PC-9 (cell line): ENCODE measurements around the gene GABRG3.

ENCODE experiments used
- EZH2 ChIP-seq: fragments of 200-600 bp; sonication (generic); IDR thresholded peaks from 2 replicates; pipeline ENCODE4 v1.8.0; 2017; ENCODE audit warnings: antibody characterized with exemption, low read depth
- TF ChIP-seq, protein P1 (sequence below): fragments of 200-600 bp; sonication (generic); conservative IDR thresholded peaks from 2 replicates; pipeline ENCODE4 v1.6.1; 2017; ENCODE audit warnings: mixed run types, antibody characterized with exemption, mild to moderate bottlenecking, moderate library complexity

DNA sequence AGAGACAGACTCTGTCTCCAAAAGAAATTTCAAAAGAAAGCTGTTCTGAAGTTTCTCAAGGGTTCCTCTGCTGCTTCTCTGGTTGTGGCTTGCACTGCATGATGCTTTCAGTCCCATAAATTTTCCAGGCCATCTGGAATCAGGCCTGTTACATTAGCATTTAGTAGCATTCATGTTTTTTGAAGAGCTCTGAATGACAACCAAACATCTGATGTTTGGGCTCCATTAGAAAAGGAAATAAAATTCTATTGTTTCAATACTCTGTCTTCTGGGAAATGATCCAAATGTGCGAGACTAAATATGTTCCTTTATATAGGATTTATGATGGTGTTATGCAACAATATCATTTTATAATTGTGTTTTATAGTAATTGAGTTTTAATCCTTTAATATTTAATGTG, 455.8 kb downstream of the GABRG3 start:
- TF ChIP-seq, protein P1, sequence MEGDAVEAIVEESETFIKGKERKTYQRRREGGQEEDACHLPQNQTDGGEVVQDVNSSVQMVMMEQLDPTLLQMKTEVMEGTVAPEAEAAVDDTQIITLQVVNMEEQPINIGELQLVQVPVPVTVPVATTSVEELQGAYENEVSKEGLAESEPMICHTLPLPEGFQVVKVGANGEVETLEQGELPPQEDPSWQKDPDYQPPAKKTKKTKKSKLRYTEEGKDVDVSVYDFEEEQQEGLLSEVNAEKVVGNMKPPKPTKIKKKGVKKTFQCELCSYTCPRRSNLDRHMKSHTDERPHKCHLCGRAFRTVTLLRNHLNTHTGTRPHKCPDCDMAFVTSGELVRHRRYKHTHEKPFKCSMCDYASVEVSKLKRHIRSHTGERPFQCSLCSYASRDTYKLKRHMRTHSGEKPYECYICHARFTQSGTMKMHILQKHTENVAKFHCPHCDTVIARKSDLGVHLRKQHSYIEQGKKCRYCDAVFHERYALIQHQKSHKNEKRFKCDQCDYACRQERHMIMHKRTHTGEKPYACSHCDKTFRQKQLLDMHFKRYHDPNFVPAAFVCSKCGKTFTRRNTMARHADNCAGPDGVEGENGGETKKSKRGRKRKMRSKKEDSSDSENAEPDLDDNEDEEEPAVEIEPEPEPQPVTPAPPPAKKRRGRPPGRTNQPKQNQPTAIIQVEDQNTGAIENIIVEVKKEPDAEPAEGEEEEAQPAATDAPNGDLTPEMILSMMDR, result no peak
- TF ChIP-seq EZH2, result no peak
